MCF 10A (cell line): ENCODE results near the gene CSPG4. TPM values are rescaled to one million over a fixed set of nuclear protein-coding genes. Genes with fewer than 3 reads are reported as not detected.

Source experiments
- BruUV-seq: library from RNA; stranded (reverse); fragments of 400-500 nt; replicated peaks from 2 replicates; lab custom pipeline; 2021; lab: Mats Ljungman, UMichigan
- CTCF ChIA-PET: fragments of 300-600 bp; sonication (Branson Sonifier 250); formaldehyde crosslinking; extraction: SDS; loops from one replicate; lab custom pipeline; 2021; ENCODE audit warnings: antibody characterized with exemption, inconsistent platforms; lab: Yijun Ruan, JAX
- POLR2A ChIA-PET: fragments of 300-600, 350-650 bp; sonication (Branson Sonifier 250); formaldehyde crosslinking; extraction: SDS; loops from one replicate; lab custom pipeline; 2020; ENCODE audit warnings: antibody characterized with exemption, inconsistent platforms; lab: Yijun Ruan, JAX
- DNase-seq: peaks from one replicate; pipeline ENCODE4 v3.0.0-alpha.2; 2018; ENCODE audit not compliant: unreplicated experiment
- H3K27ac Mint-ChIP-seq: one replicate; pipeline ENCODE4 v1.8.0; 2022; ENCODE audit warnings: mild to moderate bottlenecking, low read depth, mixed read lengths; ENCODE audit not compliant: unreplicated experiment
- H3K27me3 Mint-ChIP-seq: one replicate; pipeline ENCODE4 v1.8.0; 2022; ENCODE audit warnings: mixed read lengths; ENCODE audit not compliant: insufficient read depth, unreplicated experiment
- H3K36me3 Mint-ChIP-seq: one replicate; pipeline ENCODE4 v1.8.0; 2022; ENCODE audit warnings: mild to moderate bottlenecking, moderate library complexity, mixed read lengths; ENCODE audit not compliant: insufficient read depth, unreplicated experiment
- H3K4me1 Mint-ChIP-seq: one replicate; pipeline ENCODE4 v1.8.0; 2022; ENCODE audit warnings: mixed read lengths; ENCODE audit not compliant: insufficient read depth, unreplicated experiment
- H3K4me3 Mint-ChIP-seq: one replicate; pipeline ENCODE4 v1.8.0; 2022; ENCODE audit warnings: mild to moderate bottlenecking, moderate library complexity, mixed read lengths; ENCODE audit not compliant: unreplicated experiment
- H3K9me3 Mint-ChIP-seq: one replicate; pipeline ENCODE4 v1.8.0; 2022; ENCODE audit warnings: mixed read lengths; ENCODE audit not compliant: unreplicated experiment
- intact Hi-C: fragments of 100-400 bp; cut with micrococcal nuclease; formaldehyde crosslinking; loops from 2 replicates; pipeline ENCODE4 v1.14.1; 2022
- total RNA-seq: library from RNA; stranded (reverse); gene quantifications from 2 replicates; pipeline ENCODE4 v1.2.3, GENCODE V29; 2022
- TF ChIP-seq, protein P1 (sequence below): fragments of 200-600 bp; IDR thresholded peaks from one replicate; pipeline ENCODE4 v1.8.0; 2022; ENCODE audit warnings: antibody characterized with exemption, mild to moderate bottlenecking; ENCODE audit not compliant: unreplicated experiment

The CSPG4 gene
- total RNA-seq, 1 experiment from 2014 or later, result 0.21 TPM

DNA sequence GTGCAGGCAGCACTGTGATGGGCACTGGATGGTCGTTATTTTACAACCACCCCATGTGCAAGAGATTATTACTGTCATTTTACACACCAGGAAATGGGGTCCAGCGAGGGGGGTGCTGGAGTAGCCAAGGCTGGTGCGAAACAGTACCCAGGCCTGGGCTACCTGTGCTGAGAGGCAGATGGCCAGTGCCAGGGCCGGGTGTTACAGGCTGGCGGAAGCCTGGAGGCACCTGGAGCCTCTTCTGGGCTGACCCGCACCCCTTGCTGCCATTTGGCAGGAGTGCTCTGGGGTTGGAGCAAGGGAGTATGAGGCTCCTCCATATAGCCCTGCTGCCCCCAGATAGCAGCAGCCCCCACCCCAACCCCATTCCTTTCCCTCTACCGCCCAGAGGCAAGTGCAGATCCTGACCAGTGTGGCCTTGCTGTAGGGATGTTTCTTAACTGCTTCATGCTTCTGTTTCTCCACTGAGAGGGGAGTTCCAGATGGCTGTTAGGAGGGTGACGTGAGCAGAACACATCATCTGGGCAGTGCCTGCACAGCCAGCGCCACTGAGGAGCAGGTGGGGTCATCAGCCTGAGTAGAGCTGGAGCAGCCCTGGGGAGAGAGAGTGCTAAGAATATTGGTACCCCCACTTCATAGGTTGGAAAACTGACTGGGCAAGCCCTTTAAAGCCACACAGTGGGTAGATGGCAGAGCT is 49.7 kb downstream of the CSPG4 start:
- intact Hi-C loops, result no loop called here
- Mint-ChIP-seq H3K4me1 (peaks cover 61% of the 10 kb centered on the region), H3K9me3 (peaks cover 7% of the 10 kb centered on the region), H3K36me3 (no peaks in the 10 kb centered on the region), H3K4me3 (no peak overlapping the region), H3K27me3 (no peaks in the 10 kb centered on the region), H3K27ac (no peak overlapping the region)
- BruUV-seq, result no TSS peak
- CTCF ChIA-PET, result interaction anchor here (0.9 to 2.4 kb wide), 2 partner anchors 12 to 42 kb away, joined by 3 to 7 read pairs; no protein-coding TSS in a partner anchor
- POLR2A ChIA-PET, result interaction anchor here (1.1 to 7.0 kb wide), 7 partner anchors 12 to 295 kb away, joined by 5 to 111 read pairs (median 58); partner anchors contain the start of genes IMP3, MAN2C1, SIN3A and SNUPN
- TF ChIP-seq, protein P1, sequence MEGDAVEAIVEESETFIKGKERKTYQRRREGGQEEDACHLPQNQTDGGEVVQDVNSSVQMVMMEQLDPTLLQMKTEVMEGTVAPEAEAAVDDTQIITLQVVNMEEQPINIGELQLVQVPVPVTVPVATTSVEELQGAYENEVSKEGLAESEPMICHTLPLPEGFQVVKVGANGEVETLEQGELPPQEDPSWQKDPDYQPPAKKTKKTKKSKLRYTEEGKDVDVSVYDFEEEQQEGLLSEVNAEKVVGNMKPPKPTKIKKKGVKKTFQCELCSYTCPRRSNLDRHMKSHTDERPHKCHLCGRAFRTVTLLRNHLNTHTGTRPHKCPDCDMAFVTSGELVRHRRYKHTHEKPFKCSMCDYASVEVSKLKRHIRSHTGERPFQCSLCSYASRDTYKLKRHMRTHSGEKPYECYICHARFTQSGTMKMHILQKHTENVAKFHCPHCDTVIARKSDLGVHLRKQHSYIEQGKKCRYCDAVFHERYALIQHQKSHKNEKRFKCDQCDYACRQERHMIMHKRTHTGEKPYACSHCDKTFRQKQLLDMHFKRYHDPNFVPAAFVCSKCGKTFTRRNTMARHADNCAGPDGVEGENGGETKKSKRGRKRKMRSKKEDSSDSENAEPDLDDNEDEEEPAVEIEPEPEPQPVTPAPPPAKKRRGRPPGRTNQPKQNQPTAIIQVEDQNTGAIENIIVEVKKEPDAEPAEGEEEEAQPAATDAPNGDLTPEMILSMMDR, result no peak
- no peak for DNase-seq

DNA sequence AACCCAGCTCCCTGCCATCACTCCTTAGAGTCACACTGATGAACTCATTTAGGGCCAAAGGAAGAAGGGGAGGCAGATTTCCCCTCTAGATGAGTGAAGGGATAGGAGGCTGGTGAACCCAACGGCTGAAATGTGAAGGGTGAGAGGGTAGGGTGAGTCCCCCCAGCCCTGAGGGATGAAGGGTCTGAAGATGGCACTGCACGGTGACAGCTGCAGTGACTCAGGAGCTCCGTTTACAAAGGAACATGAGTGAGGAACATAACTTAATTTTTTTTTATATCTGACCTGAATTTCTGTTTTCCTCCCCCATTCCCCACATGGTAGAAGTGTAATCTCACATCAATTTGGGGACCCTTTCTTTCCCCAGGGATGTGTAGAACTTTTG is 50.9 kb downstream of the CSPG4 start:
- no peak for DNase-seq
- ChIA-PET POLR2A (interaction anchor here (0.6 to 4.0 kb wide), 10 partner anchors 9 to 298 kb away, joined by 3 to 120 read pairs (median 11); partner anchors contain the start of genes IMP3, MAN2C1, SIN3A and SNUPN), CTCF (interaction anchor here (0.7 to 2.2 kb wide), 5 partner anchors 21 to 65 kb away, joined by 3 to 9 read pairs (median 4); partner anchors contain the start of gene IMP3)
- intact Hi-C loops, result no loop called here
- no TSS peak for BruUV-seq
- TF ChIP-seq, protein P1, result no peak
- no peaks in the 10 kb centered on the region for H3K27me3 Mint-ChIP-seq
- H3K36me3 Mint-ChIP-seq, result peaks cover 6% of the 10 kb centered on the region
- H3K4me3 Mint-ChIP-seq, result peak overlapping the region; percentile 40
- peaks cover 7% of the 10 kb centered on the region for H3K9me3 Mint-ChIP-seq
- H3K27ac Mint-ChIP-seq, result peak overlapping the region; percentile 97
- peaks cover 50% of the 10 kb centered on the region for H3K4me1 Mint-ChIP-seq

- CTCF ChIA-PET, result interaction anchor here (0.6 to 2.2 kb wide), 6 partner anchors 10 to 213 kb away, joined by 3 to 9 read pairs (median 4); partner anchors contain the start of gene IMP3
- TF ChIP-seq, protein P1, result no peak
- H3K4me3 Mint-ChIP-seq, result peak overlapping the region; percentile 40
These were observed 51.4 kb downstream of the CSPG4 start for GRCh38 chr15:75661100-75661755.

More at GRCh38 chr15:75661100-75661755, 51.4 kb downstream of the CSPG4 start:
- Mint-ChIP-seq H3K36me3 (peaks cover 6% of the 10 kb centered on the region), H3K9me3 (peaks cover 7% of the 10 kb centered on the region), H3K27ac (peak overlapping the region; percentile 97), H3K27me3 (no peaks in the 10 kb centered on the region), H3K4me1 (peaks cover 47% of the 10 kb centered on the region)
- intact Hi-C loops, result no loop called here
- peak; percentile 89 for DNase-seq
- TSS peak; percentile 68 for BruUV-seq
- POLR2A ChIA-PET, result interaction anchor here (0.6 to 4.0 kb wide), 12 partner anchors 10 to 297 kb away, joined by 3 to 120 read pairs (median 11); partner anchors contain the start of genes IMP3, MAN2C1, SIN3A and SNUPN
